DMS53 treated with DMSO at 0.1 percent for 48 hours (cell line): Measurements from ENCODE around the gene RASGRF1.
"Not testable (repeated sequence)": the region's sequence is repeated elsewhere in the genome, so short reads cannot be mapped to it uniquely, and the experiment has no call there.

Experiments
- DNase-seq: peaks from one replicate; lab custom pipeline; 2025; ENCODE audit not compliant: unreplicated experiment; lab: John Stamatoyannopoulos, UW

RASGRF1 gene

DNA sequence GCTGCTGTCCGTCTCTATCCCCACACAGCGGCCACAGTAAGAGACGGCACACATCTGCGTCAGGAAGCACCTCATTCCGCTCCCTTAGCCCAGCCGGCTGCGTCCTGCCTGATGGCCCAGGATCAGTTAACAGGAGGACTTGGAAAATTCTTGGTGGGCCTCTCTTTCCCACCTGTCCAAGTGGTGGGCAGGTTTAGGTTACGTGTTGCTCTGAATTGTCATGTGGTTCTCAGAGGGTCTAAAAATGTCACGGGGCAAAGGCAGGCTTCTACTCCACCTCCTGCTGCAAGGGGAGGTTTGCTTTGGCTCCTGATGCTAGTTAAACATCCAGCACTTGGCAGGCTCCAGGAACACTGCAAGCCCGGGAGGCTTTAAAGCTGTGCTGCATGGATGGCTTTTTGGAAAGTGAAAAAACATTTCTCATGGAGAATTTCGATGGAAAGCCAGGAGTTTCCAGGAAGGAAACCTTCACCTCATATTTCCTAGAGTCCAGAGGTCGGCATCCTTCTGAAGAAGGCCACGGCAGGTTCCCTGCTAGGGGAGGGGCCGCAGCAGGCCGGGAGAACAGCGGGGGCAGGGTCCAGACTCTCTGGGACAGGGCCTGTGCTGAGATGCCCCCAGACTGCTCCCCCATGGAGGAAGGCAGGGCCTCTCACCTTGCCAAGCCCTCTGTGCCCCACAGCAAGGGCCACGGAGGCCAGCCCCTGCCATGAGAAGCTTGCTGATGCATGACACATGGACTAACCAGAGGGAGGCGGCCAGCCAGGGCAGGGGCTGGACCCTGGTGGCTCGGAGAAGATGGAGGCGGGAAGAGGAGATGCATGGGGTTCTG, 156.5 kb downstream of the RASGRF1 start:
- no peak for DNase-seq

- no peak for DNase-seq
Observed at GRCh38 chr15:78933187-78933822, 157.3 kb downstream of the RASGRF1 start.

- DNase-seq: no peak
Observed at GRCh38 chr15:78932258-78932808, 158.2 kb downstream of the RASGRF1 start.

GRCh38 chr15:78931439-78932257, 158.9 kb downstream of the RASGRF1 start:
- no peak for DNase-seq

DNA sequence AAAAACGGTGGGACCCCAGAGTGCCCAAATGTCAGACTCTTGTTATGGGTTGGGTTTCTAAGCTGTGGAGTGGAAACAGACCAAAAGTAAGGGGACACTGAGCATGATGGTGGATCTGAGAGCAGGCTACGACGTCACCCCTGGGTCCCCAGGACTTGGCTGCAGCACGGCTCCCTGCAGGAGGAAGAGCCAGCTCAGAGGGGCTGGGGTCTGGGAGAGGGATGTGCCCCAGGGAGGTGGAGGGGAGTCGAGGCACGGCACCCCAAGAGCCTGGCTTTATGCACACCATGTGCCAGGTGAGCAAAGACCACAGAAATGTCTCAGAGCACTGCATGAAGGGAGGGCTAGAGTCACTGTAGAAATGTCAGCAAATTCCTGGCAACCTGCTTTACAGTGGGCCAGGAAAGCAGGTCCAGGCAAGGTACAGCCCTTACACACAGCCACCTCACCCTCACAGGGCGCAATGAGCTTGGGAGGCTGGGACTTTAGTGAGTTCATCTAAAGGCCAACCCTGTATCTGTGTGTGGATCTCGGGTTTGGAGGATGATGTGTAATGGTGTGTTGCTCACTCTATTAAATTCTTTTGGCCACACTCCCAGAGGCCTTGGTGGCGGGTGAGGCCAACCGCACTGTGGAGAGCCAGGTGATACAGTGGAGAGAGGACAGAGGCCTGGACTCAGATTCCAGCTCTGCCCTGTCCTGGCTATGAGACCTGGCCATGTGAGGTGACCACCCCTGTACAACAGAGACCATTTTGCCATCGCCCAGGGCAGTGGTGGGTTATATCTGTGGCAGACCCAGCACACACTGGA, 159.8 kb downstream of the RASGRF1 start:
- no peak for DNase-seq

DNA sequence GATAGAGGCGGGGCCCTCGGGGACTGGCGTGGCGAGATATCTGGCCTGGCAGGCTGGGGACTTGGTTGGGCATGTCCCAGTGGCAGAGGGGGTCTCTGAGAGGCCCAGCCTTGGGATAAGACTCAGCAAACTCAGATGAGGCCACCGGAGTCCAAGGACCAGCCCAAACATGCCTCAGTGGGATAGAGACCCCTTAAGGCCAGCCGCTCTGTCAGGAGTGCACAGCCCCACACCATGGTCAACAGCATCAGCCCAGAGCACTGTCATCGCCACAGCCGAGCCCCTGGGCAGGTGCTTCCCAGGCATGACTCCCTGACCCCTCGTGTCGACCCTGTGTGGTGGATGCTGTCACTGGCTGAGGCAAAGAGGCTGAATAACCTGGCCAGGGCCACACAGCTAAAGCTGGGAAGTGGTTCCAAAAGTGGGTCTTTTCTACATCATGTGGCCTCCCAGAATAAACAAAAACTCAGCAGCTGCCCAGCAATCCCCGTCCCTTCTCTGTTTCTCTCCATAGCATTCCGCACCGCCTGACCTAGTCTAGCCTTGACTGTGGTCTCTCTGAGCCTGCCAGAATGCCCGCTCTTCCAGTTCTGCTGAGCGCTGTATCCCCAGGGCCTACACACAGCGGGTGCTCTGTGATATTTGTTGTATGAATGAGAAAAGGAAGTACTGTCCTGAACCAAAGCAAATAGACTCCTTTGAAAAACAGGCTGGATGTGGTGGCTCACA, 160.9 kb downstream of the RASGRF1 start:
- no peak for DNase-seq

- DNase-seq: no peak
Observed at GRCh38 chr15:78928616-78929093, 161.9 kb downstream of the RASGRF1 start.

DNA sequence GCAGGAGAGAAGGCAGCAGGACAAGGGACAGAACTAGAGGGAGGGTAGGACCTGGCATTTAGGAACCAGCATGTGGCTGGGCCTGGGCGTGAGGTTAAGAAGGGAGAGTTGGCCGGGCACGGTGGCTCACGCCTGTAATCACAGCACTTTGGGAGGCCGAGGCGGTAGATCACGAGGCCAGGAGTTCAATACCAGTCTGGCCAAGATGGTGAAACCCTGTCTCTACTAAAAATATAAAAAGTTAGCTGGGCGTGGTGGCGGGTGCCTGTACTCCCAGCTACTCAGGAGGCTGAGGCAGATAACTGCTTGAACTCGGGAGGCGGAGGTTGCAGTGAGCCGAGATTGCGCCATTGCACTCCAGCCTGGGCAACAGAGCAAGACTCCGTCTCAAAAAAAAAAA, 162.4 kb downstream of the RASGRF1 start:
- not testable (repeated sequence) for DNase-seq

- no peak for DNase-seq
Observed at GRCh38 chr15:78927077-78927790, 163.3 kb downstream of the RASGRF1 start.

DNA sequence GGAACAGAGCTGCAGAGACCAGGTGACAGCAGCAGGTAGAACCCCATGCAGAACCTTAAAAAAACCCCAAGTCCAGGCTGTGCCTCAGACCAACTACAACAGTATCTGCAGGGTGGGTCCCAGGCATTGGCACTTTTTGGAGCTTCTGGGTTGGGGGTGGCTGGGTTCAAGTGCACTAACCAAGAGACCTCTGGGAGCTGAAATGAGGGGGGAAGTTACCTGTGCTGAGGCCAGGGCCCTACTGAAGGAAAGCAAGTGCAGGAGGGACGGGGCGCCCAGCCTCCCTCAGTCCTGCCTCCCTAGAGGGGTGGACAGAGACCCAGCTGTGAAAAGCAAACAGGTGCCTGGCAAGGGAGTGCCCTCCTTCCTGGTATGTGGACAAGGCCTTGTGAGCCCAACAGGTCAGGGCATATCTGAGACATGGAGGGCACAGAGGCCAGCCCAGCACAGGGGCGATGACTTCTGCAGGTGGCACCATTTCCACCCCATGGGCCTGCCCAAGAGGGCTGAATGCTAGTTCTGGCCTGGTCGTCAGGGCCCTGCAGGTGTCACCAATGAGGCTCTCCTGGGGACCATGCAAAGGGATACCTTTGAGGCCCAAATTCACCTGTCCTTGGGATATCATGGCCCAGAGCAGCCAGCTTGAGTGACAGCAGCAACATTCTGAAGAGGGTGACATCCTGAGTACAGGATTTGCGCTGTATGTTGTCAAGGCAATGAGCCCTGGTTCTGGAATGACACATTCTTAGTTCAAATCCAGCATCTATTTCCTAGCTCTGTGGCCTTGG, 164.4 kb downstream of the RASGRF1 start:
- DNase-seq: no peak

DNA sequence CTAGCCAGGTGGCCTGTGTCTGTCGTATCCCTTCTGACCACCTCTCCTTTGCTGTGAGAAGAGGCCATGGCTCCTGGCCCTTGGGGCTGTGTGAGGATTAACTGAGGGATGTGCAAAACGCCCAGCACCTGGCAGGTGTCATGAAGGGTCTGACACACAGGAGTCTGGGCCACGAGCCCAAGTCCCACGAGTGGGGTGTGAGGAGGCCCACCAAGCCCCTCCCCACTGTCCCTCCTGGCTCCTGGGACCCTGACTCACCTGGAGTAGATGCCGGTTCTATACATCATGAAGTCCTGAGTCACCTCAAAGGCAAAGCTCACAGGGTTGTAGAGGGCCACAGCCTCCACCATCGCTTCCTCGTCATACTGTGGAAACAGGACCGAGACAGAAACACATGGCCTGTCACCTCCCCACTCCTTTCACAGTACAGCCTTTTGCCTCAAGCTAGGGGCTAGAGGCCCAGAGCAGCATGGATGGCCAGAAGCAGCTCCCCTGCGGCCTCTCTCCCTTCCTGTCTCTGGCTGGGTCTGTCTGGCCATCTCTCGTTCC, 165.4 kb downstream of the RASGRF1 start:
- DNase-seq: no peak

- no peak for DNase-seq
Observed at GRCh38 chr15:78923480-78924360, 166.9 kb downstream of the RASGRF1 start.

DNA sequence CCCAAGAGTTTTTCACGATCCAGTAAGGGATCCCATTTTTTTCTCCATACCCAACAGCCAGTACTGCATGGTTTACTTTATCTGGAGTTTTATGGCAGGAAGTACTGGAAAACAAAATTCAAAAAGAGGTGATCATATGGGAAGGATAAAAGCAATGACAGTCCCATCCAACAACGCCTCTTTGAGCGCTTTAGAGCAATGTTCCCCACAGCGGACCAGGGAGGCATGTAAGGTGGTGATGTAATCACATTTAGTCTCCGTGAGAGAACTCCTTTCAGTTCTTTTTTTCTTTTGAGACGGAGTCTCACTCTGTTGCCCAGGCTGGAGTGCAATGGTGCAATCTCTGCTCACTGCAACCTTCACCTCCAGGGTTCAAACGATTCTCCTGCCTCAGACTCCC, 167.6 kb downstream of the RASGRF1 start:
- DNase-seq: no peak

- DNase-seq: no peak
Observed at GRCh38 chr15:78922527-78922926, 168.1 kb downstream of the RASGRF1 start.

DNA sequence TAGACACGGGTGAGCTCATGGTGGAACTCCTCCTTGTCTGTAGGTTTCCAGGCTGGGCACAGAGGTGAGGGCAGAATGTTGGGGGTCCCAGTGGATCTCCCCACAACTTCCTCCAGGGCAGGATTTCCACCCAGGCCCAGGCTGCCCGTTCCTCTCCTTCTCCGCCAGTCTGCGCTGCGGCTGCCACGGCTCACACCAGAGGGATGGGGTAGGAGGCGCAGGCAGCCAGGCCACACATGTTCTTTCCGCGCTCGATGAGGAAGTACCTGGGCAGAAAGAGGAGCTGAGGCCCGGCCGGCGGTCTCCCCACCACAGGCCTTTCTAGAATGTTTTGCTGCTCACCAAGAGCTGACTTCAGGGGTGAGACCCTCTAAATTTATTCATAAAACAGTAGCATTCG, 168.6 kb downstream of the RASGRF1 start:
- DNase-seq: no peak

DNA sequence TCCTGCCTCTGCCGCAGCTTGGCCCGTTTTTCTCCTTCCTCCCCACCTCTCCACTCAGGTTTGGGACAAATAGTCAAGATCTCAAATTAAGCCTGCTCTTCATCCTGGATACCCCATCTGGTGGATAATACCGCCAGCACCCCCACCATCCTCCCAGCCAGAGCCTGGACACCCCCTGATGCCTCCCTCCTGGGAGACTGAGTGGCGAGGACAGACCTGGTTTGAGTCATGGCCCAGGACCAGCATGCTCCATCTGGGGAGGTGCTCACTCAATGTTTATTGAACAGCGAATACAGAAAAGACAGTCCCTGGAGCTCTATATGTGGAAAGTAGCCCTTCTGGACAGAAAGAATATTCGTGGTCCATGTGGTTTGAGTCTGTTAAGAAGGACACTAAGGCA, 169.1 kb downstream of the RASGRF1 start:
- DNase-seq: no peak

DNA sequence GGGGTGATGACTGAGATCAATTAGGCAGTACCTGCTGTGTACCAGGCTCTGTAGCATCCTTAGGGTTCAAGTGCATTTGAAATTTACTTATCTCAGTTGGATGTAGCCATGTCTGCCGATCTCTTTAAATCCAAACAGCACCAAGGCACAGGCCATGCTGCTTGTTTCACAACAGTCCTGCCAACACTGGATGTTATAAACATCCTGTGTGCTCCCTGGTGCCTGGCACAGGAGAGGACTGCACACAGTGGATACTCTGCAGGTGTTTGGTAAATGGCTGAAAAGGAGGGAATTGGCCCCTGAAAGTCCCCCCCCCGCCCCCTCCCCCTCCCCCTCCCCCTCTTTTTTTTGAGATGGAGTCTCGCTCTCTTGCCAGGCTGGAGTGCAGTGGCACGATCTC, 172.7 kb downstream of the RASGRF1 start:
- DNase-seq: no peak
